Kidney (tissue), 14 donors: ENCODE data around the gene TIMM50. TPM values are rescaled to one million over a fixed set of nuclear protein-coding genes. Genes with fewer than 3 reads are reported as not detected.

ENCODE experiments used
- DNase-seq, 5 donors: peaks; one replicate each; pipeline ENCODE4 v3.0.0-alpha.2; 2013 to 2020
- FAIRE-seq: peaks from 2 replicates; lab custom pipeline; 2012; peaks lifted over from hg19 to GRCh38; lab: Jason Lieb, UNC
- H3K27ac ChIP-seq, 2 donors: one replicate each; pipeline ENCODE4 v1.7.0; 2013; ENCODE audit warnings: low read depth in 2 of 2, low read length in 2 of 2, inconsistent platforms in 1 of 2
- H3K27me3 ChIP-seq: one replicate; pipeline ENCODE4 v1.7.1; 2013; ENCODE audit warnings: low read length, inconsistent platforms; ENCODE audit not compliant: control insufficient read depth, insufficient read depth
- H3K36me3 ChIP-seq, 3 donors: one replicate each; pipeline versions ENCODE4 v1.7.0 to v1.7.1; 2013; ENCODE audit warnings: low read length in 3 of 3, control low read depth in 1 of 3, inconsistent platforms in 1 of 3; ENCODE audit not compliant: insufficient read depth in 3 of 3, control insufficient read depth in 2 of 3
- H3K4me1 ChIP-seq, 3 donors: one replicate each; pipeline versions ENCODE4 v1.7.0 to v1.7.1; 2013; ENCODE audit warnings: low read length in 3 of 3, inconsistent platforms in 1 of 3, low read depth in 1 of 3; ENCODE audit not compliant: control insufficient read depth in 2 of 3, insufficient read depth in 2 of 3
- H3K4me3 ChIP-seq, 3 donors: one replicate each; pipeline versions ENCODE4 v1.7.0 to v1.8.1; 2013; ENCODE audit warnings: low read length in 3 of 3, control low read depth in 1 of 3, inconsistent platforms in 1 of 3
- H3K9ac ChIP-seq, 3 donors: one replicate each; pipeline versions ENCODE4 v1.7.0 to v1.7.1; 2013; ENCODE audit warnings: low read length in 3 of 3, control low read depth in 1 of 3, inconsistent platforms in 1 of 3
- H3K9me3 ChIP-seq, 3 donors: one replicate each; pipeline versions ENCODE4 v1.7.0 to v1.7.1; 2013; ENCODE audit warnings: low read length in 3 of 3, control low read depth in 1 of 3, inconsistent platforms in 1 of 3; ENCODE audit not compliant: control insufficient read depth in 2 of 3, insufficient read depth in 1 of 3
- CTCF ChIP-seq: IDR thresholded peaks from 3 replicates; pipeline ENCODE4 v1.5.1; 2012; ENCODE audit warnings: mild to moderate bottlenecking, moderate library complexity, borderline replicate concordance; ENCODE audit not compliant: insufficient read depth; ENCODE audit errors: extremely low read depth
- intact Hi-C: fragments of 100-400 bp; cut with DNase I; formaldehyde crosslinking; loops from one replicate; pipeline ENCODE4 v1.11.1; 2022
- polyA plus RNA-seq: library from polyadenylated mRNA; stranded (reverse); fragments of 350-450 nt; fragmentation: Illumina TruSeq; extraction: RNeasy Lipid Tissue Mini Kit (QIAGEN cat#74804); gene quantifications from one replicate; pipeline ENCODE4 v1.2.3, GENCODE V29; 2014; ENCODE audit warnings: low read depth, low replicate concordance; ENCODE audit not compliant: insufficient read depth
- total RNA-seq: library from RNA; stranded (reverse); fragmentation: NEBNext Ultra II Directional; extraction: Animal tissue kit (Norgen Biotek cat#: 25700); gene quantifications from one replicate; pipeline ENCODE4 v1.2.1, GENCODE V29; 2021
- donor health status: control.
- donor health status: control.
- donor health status: control.
- donor health status: control.
- donor health status: control.
- donor health status: DM: yes; HTN: yes; CAD: no.
- donor health status: Normal renal cell carcinoma (clear cell type).

The TIMM50 gene
- total and polyA plus RNA-seq, 2 donors from 2014 or later, result 52.4 to 74.4 TPM

- H3K27me3 ChIP-seq, result peaks cover 21% of the 10 kb centered on the region
- no peak within 1 kb of the TSS for H3K9ac ChIP-seq
- H3K27ac ChIP-seq, result no peak within 1 kb of the TSS
- peak within 1 kb of the TSS in 1 of 3 donors; percentile 30 for H3K4me3 ChIP-seq
- H3K36me3 ChIP-seq, result no peaks in the 10 kb centered on the region
- TF ChIP-seq CTCF, result no peak
- no peaks in the 10 kb centered on the region for H3K9me3 ChIP-seq
- intact Hi-C loops, result no loop called here
- FAIRE-seq (no peak), DNase-seq (peak in 2 of 5 donors; percentile 16 to 72)
- H3K4me1 ChIP-seq, result peaks cover 0 to 5% (median 4%) of the 10 kb centered on the region in 3 donors
These were observed 18.4 kb downstream of the TIMM50 start, which contains the start of gene DLL3 for GRCh38 chr19:39498798-39499642. Gene DLL3 (plus strand): TSS chr19:39498947. CDS start chr19:39498975, 28 bp downstream.

- Histone ChIP-seq H3K9me3 (no peaks in the 10 kb centered on the region), H3K4me1 (peaks cover 0 to 5% (median 4%) of the 10 kb centered on the region in 3 donors), H3K4me3 (no peak overlapping the region), H3K36me3 (no peaks in the 10 kb centered on the region), H3K27me3 (peaks cover 21% of the 10 kb centered on the region), H3K27ac (no peak overlapping the region), H3K9ac (no peak overlapping the region)
- no peak for DNase-seq
- TF ChIP-seq CTCF, result no peak
- no peak for FAIRE-seq
- intact Hi-C loops, result no loop called here
These were observed 19.3 kb downstream of the TIMM50 start for GRCh38 chr19:39499932-39500331.

GRCh38 chr19:39500543-39500942, 19.9 kb downstream of the TIMM50 start:
- H3K9ac ChIP-seq, result no peak overlapping the region
- no peak for TF ChIP-seq CTCF
- no peaks in the 10 kb centered on the region for H3K9me3 ChIP-seq
- H3K36me3 ChIP-seq, result no peaks in the 10 kb centered on the region
- peaks cover 0 to 5% (median 4%) of the 10 kb centered on the region in 3 donors for H3K4me1 ChIP-seq
- H3K27me3 ChIP-seq, result peaks cover 21% of the 10 kb centered on the region
- no peak for FAIRE-seq
- no peak overlapping the region for H3K27ac ChIP-seq
- H3K4me3 ChIP-seq, result no peak overlapping the region
- DNase-seq, result no peak
- intact Hi-C loops, result no loop called here
